H9 (cell line): ENCODE results near the gene CEP350. TPM values are rescaled to one million over a fixed set of nuclear protein-coding genes. Genes with fewer than 3 reads are reported as not detected.

ENCODE experiments used
- DNase-seq: peaks from one replicate; pipeline ENCODE4 v3.0.0-alpha.2; 2017
- H2AFZ ChIP-seq: one replicate; pipeline ENCODE4 v1.6.1; 2013; ENCODE audit warnings: mild to moderate bottlenecking, low read length, control low read depth, moderate library complexity
- H2AK5ac ChIP-seq: 2 replicates; pipeline ENCODE4 v1.6.1; 2013; ENCODE audit warnings: low read length, control low read depth, mixed read lengths; ENCODE audit not compliant: insufficient read length
- H2BK120ac ChIP-seq: one replicate; pipeline ENCODE4 v1.6.1; 2013; ENCODE audit warnings: low read depth, mild to moderate bottlenecking, low read length, control low read depth, inconsistent platforms; ENCODE audit not compliant: poor library complexity, severe bottlenecking
- H2BK12ac ChIP-seq: 2 replicates; pipeline ENCODE4 v1.6.1; 2013; ENCODE audit warnings: low read length, control low read depth, mixed read lengths, low read depth; ENCODE audit not compliant: insufficient read length
- H2BK15ac ChIP-seq: 2 replicates; pipeline ENCODE4 v1.6.1; 2013; ENCODE audit warnings: low read depth, low read length, control low read depth
- H2BK20ac ChIP-seq: one replicate; pipeline ENCODE4 v1.6.1; 2013; ENCODE audit warnings: low read depth, mild to moderate bottlenecking, low read length, control low read depth, inconsistent platforms; ENCODE audit not compliant: poor library complexity, severe bottlenecking
- H2BK5ac ChIP-seq: 2 replicates; pipeline ENCODE4 v1.6.1; 2013; ENCODE audit warnings: low read length, control low read depth, mixed read lengths; ENCODE audit not compliant: insufficient read length
- H3K14ac ChIP-seq: 2 replicates; pipeline ENCODE4 v1.6.1; 2013; ENCODE audit warnings: low read length, control low read depth; ENCODE audit not compliant: insufficient read depth
- H3K18ac ChIP-seq: 2 replicates; pipeline ENCODE4 v1.6.1; 2013; ENCODE audit warnings: low read depth, mild to moderate bottlenecking, mixed read lengths, low read length, control low read depth; ENCODE audit not compliant: insufficient read length
- H3K23ac ChIP-seq: 2 replicates; pipeline ENCODE4 v1.6.1; 2013; ENCODE audit warnings: low read length, control low read depth, mixed read lengths, low read depth; ENCODE audit not compliant: insufficient read length
- H3K23me2 ChIP-seq: 2 replicates; pipeline ENCODE4 v1.6.1; 2013; ENCODE audit warnings: low read depth, mild to moderate bottlenecking, mixed read lengths, low read length, control low read depth; ENCODE audit not compliant: insufficient read length, poor library complexity, severe bottlenecking
- H3K27ac ChIP-seq: 2 replicates; pipeline ENCODE4 v1.5.1; 2013; ENCODE audit warnings: low read length, control low read depth, mixed read lengths, low read depth; ENCODE audit not compliant: insufficient read length
- H3K27me3 ChIP-seq: 2 replicates; pipeline ENCODE4 v1.6.1; 2013; ENCODE audit warnings: low read length, control low read depth, inconsistent platforms; ENCODE audit not compliant: insufficient read depth
- H3K4ac ChIP-seq: 2 replicates; pipeline ENCODE4 v1.6.1; 2013; ENCODE audit warnings: low read depth, mild to moderate bottlenecking, control low read depth, inconsistent platforms, low read length, moderate library complexity
- H3K4me1 ChIP-seq: 2 replicates; pipeline ENCODE4 v1.6.1; 2013; ENCODE audit warnings: low read length, control low read depth, inconsistent platforms; ENCODE audit not compliant: insufficient read depth
- H3K4me2 ChIP-seq: 2 replicates; pipeline ENCODE4 v1.6.1; 2013; ENCODE audit warnings: low read length, control low read depth, mixed read lengths; ENCODE audit not compliant: insufficient read length, insufficient read depth
- H3K56ac ChIP-seq: 2 replicates; pipeline ENCODE4 v1.6.1; 2013; ENCODE audit warnings: low read depth, mild to moderate bottlenecking, mixed read lengths, low read length, control low read depth; ENCODE audit not compliant: insufficient read length
- H3K79me1 ChIP-seq: 2 replicates; pipeline ENCODE4 v1.6.1; 2013; ENCODE audit warnings: low read depth, mild to moderate bottlenecking, moderate library complexity, low read length, control low read depth, inconsistent platforms; ENCODE audit not compliant: insufficient read depth, poor library complexity, severe bottlenecking
- H3K79me2 ChIP-seq: 2 replicates; pipeline ENCODE4 v1.6.1; 2013; ENCODE audit warnings: low read length, control low read depth, inconsistent platforms; ENCODE audit not compliant: insufficient read depth
- H3K9ac ChIP-seq: 2 replicates; pipeline ENCODE4 v1.6.1; 2013; ENCODE audit warnings: low read length, control low read depth, mixed read lengths; ENCODE audit not compliant: insufficient read length; ENCODE audit errors: extremely low read depth
- H3K9me3 ChIP-seq: one replicate; pipeline ENCODE4 v1.6.1; 2013; ENCODE audit warnings: low read depth, low read length, inconsistent platforms; ENCODE audit not compliant: control insufficient read depth
- H3T11ph ChIP-seq: one replicate; pipeline ENCODE4 v1.6.1; 2013; ENCODE audit warnings: mild to moderate bottlenecking, low read length, control low read depth, inconsistent platforms
- H4K20me1 ChIP-seq: one replicate; pipeline ENCODE4 v1.6.1; 2013; ENCODE audit not compliant: control insufficient read depth, insufficient read length, insufficient read depth
- H4K5ac ChIP-seq: 2 replicates; pipeline ENCODE4 v1.6.1; 2013; ENCODE audit warnings: low read depth, mild to moderate bottlenecking, mixed read lengths, low read length, control low read depth; ENCODE audit not compliant: insufficient read length
- H4K8ac ChIP-seq: replicated peaks from 2 replicates; pipeline ENCODE4 v1.6.1; 2013; ENCODE audit warnings: low read length, control low read depth, mixed read lengths, low read depth; ENCODE audit not compliant: insufficient read length
- H4K91ac ChIP-seq: 2 replicates; pipeline ENCODE4 v1.6.1; 2013; ENCODE audit warnings: low read depth, mild to moderate bottlenecking, moderate library complexity, mixed read lengths, low read length, control low read depth; ENCODE audit not compliant: insufficient read length
- H3K27ac Mint-ChIP-seq, 3 experiments: 2 replicates in 2 of 3; 3 replicates in 1 of 3; pipeline ENCODE4 v1.8.0; 2020 to 2021; ENCODE audit warnings: mixed read lengths in 3 of 3, mild to moderate bottlenecking in 1 of 3, moderate library complexity in 1 of 3
- H3K27me3 Mint-ChIP-seq: 2 replicates; pipeline ENCODE4 v1.8.0; 2021; ENCODE audit warnings: low read depth, mild to moderate bottlenecking, moderate library complexity, mixed read lengths
- H3K36me3 Mint-ChIP-seq, 3 experiments: 2 replicates in 2 of 3; 3 replicates in 1 of 3; pipeline ENCODE4 v1.8.0; 2020 to 2021; ENCODE audit warnings: low read depth in 3 of 3, mixed read lengths in 3 of 3; ENCODE audit not compliant: insufficient read depth in 1 of 3
- H3K4me1 Mint-ChIP-seq, 2 experiments: 2 replicates each; pipeline ENCODE4 v1.8.0; 2020; ENCODE audit warnings: mixed read lengths in 2 of 2
- H3K4me3 Mint-ChIP-seq, 2 experiments: 2 replicates in 1 of 2; 3 replicates in 1 of 2; pipeline ENCODE4 v1.8.0; 2020 to 2021; ENCODE audit warnings: mild to moderate bottlenecking in 2 of 2, mixed read lengths in 2 of 2, moderate library complexity in 1 of 2
- H3K9me3 Mint-ChIP-seq, 2 experiments: 2 replicates in 1 of 2; 3 replicates in 1 of 2; pipeline ENCODE4 v1.8.0; 2020; ENCODE audit warnings: mild to moderate bottlenecking in 2 of 2, mixed read lengths in 2 of 2, moderate library complexity in 1 of 2
- WGBS: extraction: QIAGEN DNeasy Blood & Tissue Kit; methylation state at CpG from one replicate; pipeline ENCODE4 v1.1.7; 2013; ENCODE audit warnings: missing lambda C conversion rate, low lambda C conversion rate, mixed read lengths; ENCODE audit not compliant: insufficient read length; ENCODE audit errors: extremely low coverage; 5-methylcytosine and 5-hydroxymethylcytosine counted together
- total RNA-seq: library from RNA; stranded (reverse); gene quantifications from 2 replicates; pipeline ENCODE4 v1.2.1, GENCODE V29; 2021
- TF ChIP-seq, protein P1 (sequence below): fragments of 200-600 bp; sonication (generic); conservative IDR thresholded peaks from 3 replicates; pipeline ENCODE4 v1.8.0; 2021; ENCODE audit warnings: antibody characterized with exemption, mild to moderate bottlenecking

Gene CEP350
- total RNA-seq, 1 experiment from 2014 or later = 39.2 TPM

DNA sequence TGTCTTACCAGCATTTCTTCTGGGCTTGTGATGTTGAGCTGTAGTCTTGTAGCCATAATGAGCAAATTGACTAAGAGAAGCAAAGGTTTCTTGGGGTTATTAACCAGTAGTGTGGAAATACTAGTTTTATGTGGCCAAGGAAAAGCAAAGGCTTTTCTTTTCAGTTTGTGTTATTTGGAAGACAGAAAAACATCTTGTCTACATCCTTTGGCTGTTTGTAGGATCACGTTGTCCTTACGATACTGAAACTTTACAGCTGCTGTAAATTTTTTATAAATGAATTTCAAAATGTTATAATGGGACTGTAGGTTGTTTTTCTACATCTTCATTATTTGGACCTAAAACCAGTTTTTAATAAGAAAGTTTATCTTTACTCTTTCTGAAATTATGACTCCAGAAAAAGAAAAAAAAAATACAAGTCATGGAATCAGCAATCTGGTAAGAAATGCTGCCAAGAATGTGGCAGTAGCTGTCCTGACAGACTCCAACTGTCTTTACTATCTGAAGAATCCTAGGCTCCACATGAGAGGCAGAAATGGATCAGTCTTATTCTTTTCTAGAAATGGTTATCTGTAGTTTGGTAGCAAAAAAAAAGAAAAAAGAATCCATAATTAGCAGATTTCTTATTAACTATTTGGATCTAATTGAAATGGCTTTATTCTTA is 158.5 kb downstream of the CEP350 start:
- Histone ChIP-seq H2BK15ac (no peak overlapping the region), H4K91ac (no peak overlapping the region), H3K23me2 (no peaks in the 10 kb centered on the region), H3K56ac (no peak overlapping the region), H2AFZ (no peak overlapping the region), H3K14ac (no peak overlapping the region), H2BK5ac (no peak overlapping the region), H3K79me1 (no peaks in the 10 kb centered on the region), H3K27ac (no peak overlapping the region), H3K4me2 (no peak overlapping the region), H2BK12ac (no peak overlapping the region), H2BK20ac (no peak overlapping the region), H3K79me2 (no peaks in the 10 kb centered on the region), H2BK120ac (no peak overlapping the region), H3K9ac (no peak overlapping the region), H3K4me1 (no peaks in the 10 kb centered on the region), H3K23ac (no peak overlapping the region), H3K27me3 (no peaks in the 10 kb centered on the region), H3K4ac (no peak overlapping the region), H4K20me1 (no peaks in the 10 kb centered on the region), H3T11ph (no peak overlapping the region), H4K8ac (no peak overlapping the region), H2AK5ac (no peak overlapping the region), H4K5ac (no peak overlapping the region), H3K18ac (no peak overlapping the region), H3K9me3 (no peaks in the 10 kb centered on the region)
- Mint-ChIP-seq H3K27ac (no peak overlapping the region), H3K4me1 (no peaks in the 10 kb centered on the region), H3K4me3 (no peak overlapping the region), H3K9me3 (no peaks in the 10 kb centered on the region), H3K36me3 (peaks cover 5 to 25% (median 16%) of the 10 kb centered on the region in 3 experiments; a peak in 6 of 7 replicates), H3K27me3 (no peaks in the 10 kb centered on the region)
- WGBS = no CpG with 5 or more reads among the region's 2 CpGs
- DNase-seq = no peak
- TF ChIP-seq, protein P1, sequence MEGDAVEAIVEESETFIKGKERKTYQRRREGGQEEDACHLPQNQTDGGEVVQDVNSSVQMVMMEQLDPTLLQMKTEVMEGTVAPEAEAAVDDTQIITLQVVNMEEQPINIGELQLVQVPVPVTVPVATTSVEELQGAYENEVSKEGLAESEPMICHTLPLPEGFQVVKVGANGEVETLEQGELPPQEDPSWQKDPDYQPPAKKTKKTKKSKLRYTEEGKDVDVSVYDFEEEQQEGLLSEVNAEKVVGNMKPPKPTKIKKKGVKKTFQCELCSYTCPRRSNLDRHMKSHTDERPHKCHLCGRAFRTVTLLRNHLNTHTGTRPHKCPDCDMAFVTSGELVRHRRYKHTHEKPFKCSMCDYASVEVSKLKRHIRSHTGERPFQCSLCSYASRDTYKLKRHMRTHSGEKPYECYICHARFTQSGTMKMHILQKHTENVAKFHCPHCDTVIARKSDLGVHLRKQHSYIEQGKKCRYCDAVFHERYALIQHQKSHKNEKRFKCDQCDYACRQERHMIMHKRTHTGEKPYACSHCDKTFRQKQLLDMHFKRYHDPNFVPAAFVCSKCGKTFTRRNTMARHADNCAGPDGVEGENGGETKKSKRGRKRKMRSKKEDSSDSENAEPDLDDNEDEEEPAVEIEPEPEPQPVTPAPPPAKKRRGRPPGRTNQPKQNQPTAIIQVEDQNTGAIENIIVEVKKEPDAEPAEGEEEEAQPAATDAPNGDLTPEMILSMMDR = no peak
